BLaER1 (cell line): ENCODE results near the gene DYNC1I2.
"Not testable (repeated sequence)": the region's sequence is repeated elsewhere in the genome, so short reads cannot be mapped to it uniquely, and the experiment has no call there.

ENCODE experiments used
- H3K27ac ChIP-seq: shearing (Covaris generic); formaldehyde crosslinking; 2 replicates; pipeline ENCODE4 v1.8.1; 2022
- H3K27me3 ChIP-seq: shearing (Covaris generic); formaldehyde crosslinking; 2 replicates; pipeline ENCODE4 v1.8.1; 2022
- H3K36me3 ChIP-seq: shearing (Covaris generic); formaldehyde crosslinking; 2 replicates; pipeline ENCODE4 v1.8.1; 2022
- H3K4me1 ChIP-seq: shearing (Covaris generic); formaldehyde crosslinking; 2 replicates; pipeline ENCODE4 v1.8.1; 2022
- H3K4me2 ChIP-seq: shearing (Covaris generic); formaldehyde crosslinking; 2 replicates; pipeline ENCODE4 v1.8.1; 2022
- H3K4me3 ChIP-seq: shearing (Covaris generic); formaldehyde crosslinking; 2 replicates; pipeline ENCODE4 v1.8.1; 2022
- H3K9ac ChIP-seq: shearing (Covaris generic); formaldehyde crosslinking; 2 replicates; pipeline ENCODE4 v1.8.1; 2022
- H3K9me3 ChIP-seq: shearing (Covaris generic); formaldehyde crosslinking; 2 replicates; pipeline ENCODE4 v1.8.1; 2022
- H4K20me1 ChIP-seq: shearing (Covaris generic); formaldehyde crosslinking; 2 replicates; pipeline ENCODE4 v1.8.1; 2022
- Cebpa-rat ChIP-seq: shearing (Covaris generic); IDR thresholded peaks from 2 replicates; pipeline ENCODE4 v1.8.1; 2022

The DYNC1I2 gene

GRCh38 chr2:171741189-171741588, 53.9 kb downstream of the DYNC1I2 start:
- Histone ChIP-seq H3K27ac (no peak overlapping the region), H3K4me1 (peaks cover 13% of the 10 kb centered on the region), H3K27me3 (no peaks in the 10 kb centered on the region), H3K9ac (no peak overlapping the region), H3K4me2 (no peak overlapping the region), H3K9me3 (no peaks in the 10 kb centered on the region), H3K4me3 (no peak overlapping the region), H4K20me1 (peaks cover 4% of the 10 kb centered on the region; the same call in 1 of the 2 replicates), H3K36me3 (peaks cover 74% of the 10 kb centered on the region)
- no peak for TF ChIP-seq Cebpa-rat

- Histone ChIP-seq H3K4me3 (no peak overlapping the region), H3K27me3 (no peaks in the 10 kb centered on the region), H3K9me3 (no peaks in the 10 kb centered on the region), H3K9ac (no peak overlapping the region), H3K4me2 (peak overlapping the region; percentile 38; the same call in 1 of the 2 replicates), H4K20me1 (peaks cover 4% of the 10 kb centered on the region; the same call in 1 of the 2 replicates), H3K36me3 (peaks cover 74% of the 10 kb centered on the region), H3K4me1 (peaks cover 13% of the 10 kb centered on the region), H3K27ac (no peak overlapping the region)
- TF ChIP-seq Cebpa-rat = no peak
Observed at GRCh38 chr2:171742760-171743159, 55.5 kb downstream of the DYNC1I2 start.

GRCh38 chr2:171745141-171745540, 57.9 kb downstream of the DYNC1I2 start:
- Histone ChIP-seq H3K9me3 (no peaks in the 10 kb centered on the region), H3K4me1 (peaks cover 13% of the 10 kb centered on the region), H3K9ac (no peak overlapping the region), H3K36me3 (peaks cover 73% of the 10 kb centered on the region), H3K4me3 (no peak overlapping the region), H3K4me2 (no peak overlapping the region), H3K27me3 (no peaks in the 10 kb centered on the region), H3K27ac (no peak overlapping the region), H4K20me1 (peaks cover 4% of the 10 kb centered on the region; the same call in 1 of the 2 replicates)
- TF ChIP-seq Cebpa-rat = no peak

- no peak overlapping the region for H3K4me2 ChIP-seq
- no peaks in the 10 kb centered on the region for H3K9me3 ChIP-seq
- no peak for TF ChIP-seq Cebpa-rat
- no peaks in the 10 kb centered on the region for H3K27me3 ChIP-seq
- peaks cover 13% of the 10 kb centered on the region for H3K4me1 ChIP-seq
- peaks cover 76% of the 10 kb centered on the region for H3K36me3 ChIP-seq
- H3K9ac ChIP-seq = no peak overlapping the region
- H3K27ac ChIP-seq = no peak overlapping the region
- peaks cover 4% of the 10 kb centered on the region; the same call in 1 of the 2 replicates for H4K20me1 ChIP-seq
- no peak overlapping the region for H3K4me3 ChIP-seq
Observed at GRCh38 chr2:171745806-171746205, 58.5 kb downstream of the DYNC1I2 start.

- Histone ChIP-seq H3K4me2 (no peak overlapping the region), H3K4me3 (no peak overlapping the region), H3K9ac (no peak overlapping the region), H3K27ac (no peak overlapping the region), H4K20me1 (peaks cover 4% of the 10 kb centered on the region; the same call in 1 of the 2 replicates), H3K9me3 (no peaks in the 10 kb centered on the region), H3K27me3 (no peaks in the 10 kb centered on the region), H3K36me3 (peaks cover 77% of the 10 kb centered on the region), H3K4me1 (peaks cover 12% of the 10 kb centered on the region)
- TF ChIP-seq Cebpa-rat = no peak
Observed at GRCh38 chr2:171747371-171747770, 60.1 kb downstream of the DYNC1I2 start.

- no peak for TF ChIP-seq Cebpa-rat
- no peak overlapping the region for H3K4me2 ChIP-seq
- H3K9ac ChIP-seq = no peak overlapping the region
Observed at GRCh38 chr2:171754254-171754939, 67.1 kb downstream of the DYNC1I2 start.

GRCh38 chr2:171758762-171759161, 71.5 kb downstream of the DYNC1I2 start:
- H3K27ac ChIP-seq, H3K4me2 ChIP-seq, H3K27me3 ChIP-seq, H3K4me1 ChIP-seq, H3K4me3 ChIP-seq, H3K9ac ChIP-seq, H4K20me1 ChIP-seq, H3K9me3 ChIP-seq: not testable (repeated sequence)
- H3K36me3 ChIP-seq = peaks cover 59% of the 10 kb centered on the region

More at GRCh38 chr2:171754254-171754939, 67.1 kb downstream of the DYNC1I2 start:
- Histone ChIP-seq H3K4me3 (no peak overlapping the region), H3K27me3 (no peaks in the 10 kb centered on the region), H3K27ac (no peak overlapping the region), H3K9me3 (peaks cover 7% of the 10 kb centered on the region), H3K4me1 (no peaks in the 10 kb centered on the region), H4K20me1 (no peaks in the 10 kb centered on the region), H3K36me3 (peaks cover 64% of the 10 kb centered on the region)

GRCh38 chr2:171761176-171761575, 73.9 kb downstream of the DYNC1I2 start:
- not testable (repeated sequence) for H3K4me1 ChIP-seq, H3K27ac ChIP-seq, H3K27me3 ChIP-seq, H3K4me3 ChIP-seq, H3K9ac ChIP-seq, H3K4me2 ChIP-seq, H4K20me1 ChIP-seq, H3K9me3 ChIP-seq
- peaks cover 44% of the 10 kb centered on the region for H3K36me3 ChIP-seq

GRCh38 chr2:171762879-171763573, 75.8 kb downstream of the DYNC1I2 start:
- H3K27ac ChIP-seq = no peak overlapping the region
- no peak overlapping the region for H3K4me2 ChIP-seq

GRCh38 chr2:171763602-171764001, 76.3 kb downstream of the DYNC1I2 start:
- H3K27me3 ChIP-seq = no peaks in the 10 kb centered on the region
- H3K9me3 ChIP-seq = no peaks in the 10 kb centered on the region
- no peaks in the 10 kb centered on the region for H4K20me1 ChIP-seq
- no peaks in the 10 kb centered on the region for H3K4me1 ChIP-seq
- no peak for TF ChIP-seq Cebpa-rat
- no peak overlapping the region for H3K9ac ChIP-seq
- H3K36me3 ChIP-seq = peaks cover 45% of the 10 kb centered on the region
- H3K4me3 ChIP-seq = no peak overlapping the region
- no peak overlapping the region for H3K27ac ChIP-seq
- no peak overlapping the region for H3K4me2 ChIP-seq

More at GRCh38 chr2:171762879-171763573, 75.8 kb downstream of the DYNC1I2 start:
- Histone ChIP-seq H3K27me3 (no peaks in the 10 kb centered on the region), H4K20me1 (no peaks in the 10 kb centered on the region), H3K4me1 (no peaks in the 10 kb centered on the region), H3K9me3 (no peaks in the 10 kb centered on the region), H3K4me3 (no peak overlapping the region), H3K9ac (no peak overlapping the region), H3K36me3 (peaks cover 48% of the 10 kb centered on the region)
- TF ChIP-seq Cebpa-rat = no peak
